GM12878 (cell line): ENCODE measurements around the gene VTN. TPM values are rescaled to one million over a fixed set of nuclear protein-coding genes. Genes with fewer than 3 reads are reported as not detected.

Source experiments
- BCL11A ChIP-seq: IDR thresholded peaks from 2 replicates; pipeline ENCODE4 v1.6.1; 2011; ENCODE audit warnings: low read depth, low read length
- BMI1 ChIP-seq: fragments of 450-650 bp; IDR thresholded peaks from 2 replicates; pipeline ENCODE4 v1.6.1; 2016; ENCODE audit warnings: mild to moderate bottlenecking, moderate library complexity, borderline replicate concordance
- CREB1 ChIP-seq: IDR thresholded peaks from 2 replicates; pipeline ENCODE4 v1.6.1; 2012; ENCODE audit warnings: low read depth, mild to moderate bottlenecking, inconsistent platforms
- DPF2 ChIP-seq: fragments of 450-650 bp; IDR thresholded peaks from 2 replicates; pipeline ENCODE4 v1.6.1; 2017; ENCODE audit warnings: mild to moderate bottlenecking
- E2F4 ChIP-seq: IDR thresholded peaks from 2 replicates; pipeline ENCODE4 v1.6.1; 2012; ENCODE audit warnings: low read depth, low read length, improper control_type of control experiment
- EED ChIP-seq: sonication (generic); IDR thresholded peaks from 2 replicates; pipeline ENCODE4 v1.6.1; 2016; ENCODE audit warnings: antibody characterized with exemption, low read depth
- ESRRA ChIP-seq: IDR thresholded peaks from 2 replicates; pipeline ENCODE4 v1.6.1; 2012; ENCODE audit warnings: mild to moderate bottlenecking, low read length, improper control_type of control experiment
- EZH2 ChIP-seq: IDR thresholded peaks from 2 replicates; pipeline ENCODE4 v1.6.1; 2012; ENCODE audit warnings: low read depth, mild to moderate bottlenecking, control low read depth, inconsistent platforms, low read length, borderline replicate concordance; ENCODE audit not compliant: control insufficient read depth
- FOXK2 ChIP-seq: fragments of 450-650 bp; IDR thresholded peaks from 2 replicates; pipeline ENCODE4 v1.6.1; 2017; ENCODE audit warnings: mild to moderate bottlenecking, moderate library complexity
- GATAD2B ChIP-seq: fragments of 450-650 bp; conservative IDR thresholded peaks from 2 replicates; pipeline ENCODE4 v1.6.1; 2017; ENCODE audit warnings: low read depth, mild to moderate bottlenecking, moderate library complexity
- IKZF2 ChIP-seq, 2 experiments: fragments of 450-650 bp; IDR thresholded peaks; 2 replicates each; pipeline ENCODE4 v1.6.1; 2017; ENCODE audit warnings: mild to moderate bottlenecking in 2 of 2, moderate library complexity in 2 of 2
- KDM1A ChIP-seq: fragments of 200-600 bp; sonication (generic); IDR thresholded peaks from 2 replicates; pipeline ENCODE4 v1.6.1; 2016; ENCODE audit warnings: borderline replicate concordance
- MTA3 ChIP-seq: IDR thresholded peaks from 2 replicates; pipeline ENCODE4 v1.6.1; 2012; ENCODE audit warnings: low read length, inconsistent platforms, borderline replicate concordance
- MXI1 ChIP-seq: fragments of 150-350 bp; IDR thresholded peaks from 2 replicates; pipeline ENCODE4 v1.6.1; 2011; ENCODE audit warnings: low read depth, mild to moderate bottlenecking, inconsistent platforms, low read length, improper control_type of control experiment
- MYC ChIP-seq: IDR thresholded peaks from 2 replicates; pipeline ENCODE4 v1.6.1; 2011; ENCODE audit warnings: mild to moderate bottlenecking, low read length, moderate library complexity, inconsistent platforms; ENCODE audit not compliant: insufficient read depth, insufficient replicate concordance, insufficient read length, severe bottlenecking
- NFXL1 ChIP-seq: fragments of 450-650 bp; IDR thresholded peaks from 2 replicates; pipeline ENCODE4 v1.6.1; 2017; ENCODE audit warnings: antibody characterized with exemption, mild to moderate bottlenecking, borderline replicate concordance
- PAX5 ChIP-seq: IDR thresholded peaks from 2 replicates; pipeline ENCODE4 v1.6.1; 2011; ENCODE audit warnings: low read depth, low read length, borderline replicate concordance
- PML ChIP-seq: IDR thresholded peaks from 2 replicates; pipeline ENCODE4 v1.6.1; 2012; ENCODE audit warnings: low read length, inconsistent platforms
- POLR2AphosphoS5 ChIP-seq: IDR thresholded peaks from 2 replicates; pipeline ENCODE4 v1.6.1; 2011; ENCODE audit warnings: mild to moderate bottlenecking, low read length, inconsistent platforms
- POU2F2 ChIP-seq: IDR thresholded peaks from 3 replicates; pipeline ENCODE4 v1.6.1; 2011; ENCODE audit warnings: low read depth, mild to moderate bottlenecking, low read length, borderline replicate concordance
- RAD21 ChIP-seq: IDR thresholded peaks from 2 replicates; pipeline ENCODE4 v1.6.1; 2011; ENCODE audit warnings: mild to moderate bottlenecking, low read depth, low read length, moderate library complexity; ENCODE audit not compliant: insufficient read depth
- RBBP5 ChIP-seq: fragments of 200-600 bp; sonication (generic); conservative IDR thresholded peaks from 2 replicates; pipeline ENCODE4 v1.6.1; 2016
- RUNX3 ChIP-seq: IDR thresholded peaks from 2 replicates; pipeline ENCODE4 v1.6.1; 2012; ENCODE audit warnings: low read length, inconsistent platforms
- SMAD5 ChIP-seq: IDR thresholded peaks from 2 replicates; pipeline ENCODE4 v1.6.1; 2016; ENCODE audit warnings: antibody characterized with exemption, low read depth
- SMARCA5 ChIP-seq: fragments of 450-650 bp; IDR thresholded peaks from 2 replicates; pipeline ENCODE4 v1.6.1; 2017; ENCODE audit warnings: mild to moderate bottlenecking
- SUZ12 ChIP-seq: fragments of 200-600 bp; sonication (generic); IDR thresholded peaks from one replicate; pipeline ENCODE4 v1.6.1; 2018; ENCODE audit warnings: antibody characterized with exemption, mild to moderate bottlenecking; ENCODE audit not compliant: unreplicated experiment
- TAF1 ChIP-seq: IDR thresholded peaks from 2 replicates; pipeline ENCODE4 v1.6.1; 2011; ENCODE audit warnings: mild to moderate bottlenecking, low read depth, low read length, borderline replicate concordance
- TARDBP ChIP-seq: IDR thresholded peaks from 2 replicates; pipeline ENCODE4 v1.6.1; 2016; ENCODE audit warnings: borderline replicate concordance
- ZNF217 ChIP-seq: fragments of 450-650 bp; IDR thresholded peaks from 2 replicates; pipeline ENCODE4 v1.6.1; 2017; ENCODE audit warnings: antibody characterized with exemption, mild to moderate bottlenecking
- ZNF274 ChIP-seq: IDR thresholded peaks from one replicate; pipeline ENCODE4 v1.8.0; 2011; ENCODE audit not compliant: insufficient read length, insufficient read depth
- polyA plus RNA-seq, 11 experiments: library from polyadenylated mRNA; depleted of rRNA in 4 of 11; unstranded in 6 of 11; stranded (reverse) in 5 of 11; fragments of >200 nt; fragmentation: Nextera tagmentation in 4 of 11; fragmentation: Illumina TruSeq in 1 of 11; extraction: Ambion mirVana in 4 of 11; extraction: Trizol in 1 of 11; gene quantifications; 1 replicate in 1 of 11; 2 replicates in 10 of 11; pipeline versions ENCODE4 v1.2.1 to v1.2.3, GENCODE V29; 2011 to 2016; ENCODE audit warnings: inconsistent platforms in 2 of 11, missing spikeins in 2 of 11, low read depth in 1 of 11
- total RNA-seq, 4 experiments: library from RNA; depleted of rRNA in 3 of 4; stranded (reverse); fragments of >200 nt in 3 of 4; fragmentation: Illumina TruSeq in 1 of 4; extraction: Trizol in 1 of 4; gene quantifications; 2 replicates each; pipeline versions ENCODE4 v1.2.1 to v1.2.3, GENCODE V29; 2013 to 2021
- TF ChIP-seq, protein P1 (sequence below): fragments of 150-350 bp; IDR thresholded peaks from 2 replicates; pipeline ENCODE4 v1.6.1; 2016; ENCODE audit warnings: low read depth, low read length

Gene VTN
- total and polyA plus RNA-seq, 10 of the 15 experiments (the other 5 are each of a cell fraction or from before 2014, with no cell fraction given) = 0.04 to 1.3 (median 0.13) TPM; not detected in 5

- TF ChIP-seq CREB1 (no peak), RAD21 (no peak), TARDBP (no peak), SMAD5 (peak; percentile 55; the same call in 1 of the 2 replicates), EED (no peak), TAF1 (no peak), MTA3 (no peak), SMARCA5 (0 out of 2 replicates have a peak, but pooled peaks have one; percentile 21), FOXK2 (no peak), BCL11A (no peak), RUNX3 (no peak), NFXL1 (no peak), POLR2AphosphoS5 (peak; percentile 30; the same call in 1 of the 2 replicates), SUZ12 (no peak), RBBP5 (no peak), KDM1A (no peak), PAX5 (peak; percentile 89), ZNF217 (no peak), MYC (no peak), GATAD2B (peak; percentile 89), DPF2 (peak; percentile 75), MXI1 (peak; percentile 77), ESRRA (no peak), ZNF274 (no peak), PML (no peak), IKZF2 (IDR thresholded peaks at IDR 0.05) (no peak), POU2F2 (no peak), BMI1 (no peak), E2F4 (no peak), EZH2 (no peak)
- TF ChIP-seq, protein P1, sequence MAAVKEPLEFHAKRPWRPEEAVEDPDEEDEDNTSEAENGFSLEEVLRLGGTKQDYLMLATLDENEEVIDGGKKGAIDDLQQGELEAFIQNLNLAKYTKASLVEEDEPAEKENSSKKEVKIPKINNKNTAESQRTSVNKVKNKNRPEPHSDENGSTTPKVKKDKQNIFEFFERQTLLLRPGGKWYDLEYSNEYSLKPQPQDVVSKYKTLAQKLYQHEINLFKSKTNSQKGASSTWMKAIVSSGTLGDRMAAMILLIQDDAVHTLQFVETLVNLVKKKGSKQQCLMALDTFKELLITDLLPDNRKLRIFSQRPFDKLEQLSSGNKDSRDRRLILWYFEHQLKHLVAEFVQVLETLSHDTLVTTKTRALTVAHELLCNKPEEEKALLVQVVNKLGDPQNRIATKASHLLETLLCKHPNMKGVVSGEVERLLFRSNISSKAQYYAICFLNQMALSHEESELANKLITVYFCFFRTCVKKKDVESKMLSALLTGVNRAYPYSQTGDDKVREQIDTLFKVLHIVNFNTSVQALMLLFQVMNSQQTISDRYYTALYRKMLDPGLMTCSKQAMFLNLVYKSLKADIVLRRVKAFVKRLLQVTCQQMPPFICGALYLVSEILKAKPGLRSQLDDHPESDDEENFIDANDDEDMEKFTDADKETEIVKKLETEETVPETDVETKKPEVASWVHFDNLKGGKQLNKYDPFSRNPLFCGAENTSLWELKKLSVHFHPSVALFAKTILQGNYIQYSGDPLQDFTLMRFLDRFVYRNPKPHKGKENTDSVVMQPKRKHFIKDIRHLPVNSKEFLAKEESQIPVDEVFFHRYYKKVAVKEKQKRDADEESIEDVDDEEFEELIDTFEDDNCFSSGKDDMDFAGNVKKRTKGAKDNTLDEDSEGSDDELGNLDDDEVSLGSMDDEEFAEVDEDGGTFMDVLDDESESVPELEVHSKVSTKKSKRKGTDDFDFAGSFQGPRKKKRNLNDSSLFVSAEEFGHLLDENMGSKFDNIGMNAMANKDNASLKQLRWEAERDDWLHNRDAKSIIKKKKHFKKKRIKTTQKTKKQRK = no peak
Measured at GRCh38 chr17:28405632-28406472, 35.7 kb upstream of the VTN start, which contains the start of gene SLC46A1 (continued).
